ENCODE results near the gene CFAP74. TPM values are rescaled to one million over a fixed set of nuclear protein-coding genes. Genes with fewer than 3 reads are reported as not detected.
A peak's percentile ranks its signal among the peaks of the same experiment; 100 is the strongest.

Gene CFAP74
- total and polyA plus RNA-seq, 2 of the 13 experiments (the other 11 are each of a cell fraction or from before 2014, with no cell fraction given), result 0.27 to 0.62 TPM

DNA sequence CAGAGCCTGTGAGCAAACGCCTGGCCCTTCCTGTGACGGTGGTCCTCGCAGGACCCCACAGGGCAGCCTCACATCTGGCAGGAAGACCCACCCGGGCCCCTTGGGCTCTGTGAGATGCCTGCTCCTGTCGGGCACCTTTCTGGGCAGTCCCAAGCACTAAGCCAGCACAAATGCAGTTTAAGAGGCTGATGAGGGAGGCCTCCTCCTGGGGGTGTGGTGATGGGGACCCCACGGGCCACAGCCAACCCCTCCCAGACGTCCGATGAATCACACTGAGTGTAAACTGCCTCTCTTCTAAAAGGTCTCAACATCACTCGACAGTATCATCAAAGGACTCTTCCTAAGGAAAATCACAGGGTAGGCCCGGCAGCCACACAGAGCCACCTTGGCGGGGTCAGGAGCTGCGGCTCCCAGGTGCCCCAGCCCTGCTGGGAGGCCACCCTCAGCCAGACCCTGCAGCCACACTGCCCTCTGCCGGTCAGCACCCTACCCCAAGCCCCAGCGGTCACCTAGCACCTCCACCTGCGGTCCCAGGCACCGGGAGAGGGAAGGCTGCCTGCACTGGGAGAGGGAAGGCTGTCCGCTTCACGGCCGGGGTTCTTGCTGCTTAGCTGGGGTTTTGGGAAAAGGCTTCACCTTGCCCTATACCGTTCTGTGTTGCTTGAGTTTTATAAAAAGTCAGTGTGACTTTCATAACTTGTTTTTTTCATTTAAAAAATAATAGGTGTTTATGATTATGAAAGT, 42.8 kb upstream of the CFAP74 start (continued):
- no peak for TF ChIP-seq PAF1 (CRISPR knock-in tag; IDR thresholded peaks at IDR 0.05)
- TF ChIP-seq, protein P1, sequence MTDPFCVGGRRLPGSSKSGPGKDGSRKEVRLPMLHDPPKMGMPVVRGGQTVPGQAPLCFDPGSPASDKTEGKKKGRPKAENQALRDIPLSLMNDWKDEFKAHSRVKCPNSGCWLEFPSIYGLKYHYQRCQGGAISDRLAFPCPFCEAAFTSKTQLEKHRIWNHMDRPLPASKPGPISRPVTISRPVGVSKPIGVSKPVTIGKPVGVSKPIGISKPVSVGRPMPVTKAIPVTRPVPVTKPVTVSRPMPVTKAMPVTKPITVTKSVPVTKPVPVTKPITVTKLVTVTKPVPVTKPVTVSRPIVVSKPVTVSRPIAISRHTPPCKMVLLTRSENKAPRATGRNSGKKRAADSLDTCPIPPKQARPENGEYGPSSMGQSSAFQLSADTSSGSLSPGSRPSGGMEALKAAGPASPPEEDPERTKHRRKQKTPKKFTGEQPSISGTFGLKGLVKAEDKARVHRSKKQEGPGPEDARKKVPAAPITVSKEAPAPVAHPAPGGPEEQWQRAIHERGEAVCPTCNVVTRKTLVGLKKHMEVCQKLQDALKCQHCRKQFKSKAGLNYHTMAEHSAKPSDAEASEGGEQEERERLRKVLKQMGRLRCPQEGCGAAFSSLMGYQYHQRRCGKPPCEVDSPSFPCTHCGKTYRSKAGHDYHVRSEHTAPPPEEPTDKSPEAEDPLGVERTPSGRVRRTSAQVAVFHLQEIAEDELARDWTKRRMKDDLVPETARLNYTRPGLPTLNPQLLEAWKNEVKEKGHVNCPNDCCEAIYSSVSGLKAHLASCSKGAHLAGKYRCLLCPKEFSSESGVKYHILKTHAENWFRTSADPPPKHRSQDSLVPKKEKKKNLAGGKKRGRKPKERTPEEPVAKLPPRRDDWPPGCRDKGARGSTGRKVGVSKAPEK (CRISPR knock-in tag; IDR thresholded peaks at IDR 0.05; ENCODE audit: borderline replicate concordance), result no peak; the same call in 1 of the 2 replicates
- TF ChIP-seq PITX1 (CRISPR knock-in tag; IDR thresholded peaks at IDR 0.05), result 0 out of 2 replicates have a peak, but pooled peaks have one; percentile 45
- TF ChIP-seq, protein P2, sequence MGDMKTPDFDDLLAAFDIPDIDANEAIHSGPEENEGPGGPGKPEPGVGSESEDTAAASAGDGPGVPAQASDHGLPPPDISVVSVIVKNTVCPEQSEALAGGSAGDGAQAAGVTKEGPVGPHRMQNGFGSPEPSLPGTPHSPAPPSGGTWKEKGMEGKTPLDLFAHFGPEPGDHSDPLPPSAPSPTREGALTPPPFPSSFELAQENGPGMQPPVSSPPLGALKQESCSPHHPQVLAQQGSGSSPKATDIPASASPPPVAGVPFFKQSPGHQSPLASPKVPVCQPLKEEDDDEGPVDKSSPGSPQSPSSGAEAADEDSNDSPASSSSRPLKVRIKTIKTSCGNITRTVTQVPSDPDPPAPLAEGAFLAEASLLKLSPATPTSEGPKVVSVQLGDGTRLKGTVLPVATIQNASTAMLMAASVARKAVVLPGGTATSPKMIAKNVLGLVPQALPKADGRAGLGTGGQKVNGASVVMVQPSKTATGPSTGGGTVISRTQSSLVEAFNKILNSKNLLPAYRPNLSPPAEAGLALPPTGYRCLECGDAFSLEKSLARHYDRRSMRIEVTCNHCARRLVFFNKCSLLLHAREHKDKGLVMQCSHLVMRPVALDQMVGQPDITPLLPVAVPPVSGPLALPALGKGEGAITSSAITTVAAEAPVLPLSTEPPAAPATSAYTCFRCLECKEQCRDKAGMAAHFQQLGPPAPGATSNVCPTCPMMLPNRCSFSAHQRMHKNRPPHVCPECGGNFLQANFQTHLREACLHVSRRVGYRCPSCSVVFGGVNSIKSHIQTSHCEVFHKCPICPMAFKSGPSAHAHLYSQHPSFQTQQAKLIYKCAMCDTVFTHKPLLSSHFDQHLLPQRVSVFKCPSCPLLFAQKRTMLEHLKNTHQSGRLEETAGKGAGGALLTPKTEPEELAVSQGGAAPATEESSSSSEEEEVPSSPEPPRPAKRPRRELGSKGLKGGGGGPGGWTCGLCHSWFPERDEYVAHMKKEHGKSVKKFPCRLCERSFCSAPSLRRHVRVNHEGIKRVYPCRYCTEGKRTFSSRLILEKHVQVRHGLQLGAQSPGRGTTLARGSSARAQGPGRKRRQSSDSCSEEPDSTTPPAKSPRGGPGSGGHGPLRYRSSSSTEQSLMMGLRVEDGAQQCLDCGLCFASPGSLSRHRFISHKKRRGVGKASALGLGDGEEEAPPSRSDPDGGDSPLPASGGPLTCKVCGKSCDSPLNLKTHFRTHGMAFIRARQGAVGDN (CRISPR knock-in tag; IDR thresholded peaks at IDR 0.05), result no peak; the same call in none of the 2 replicates
- TF ChIP-seq, protein P3, sequence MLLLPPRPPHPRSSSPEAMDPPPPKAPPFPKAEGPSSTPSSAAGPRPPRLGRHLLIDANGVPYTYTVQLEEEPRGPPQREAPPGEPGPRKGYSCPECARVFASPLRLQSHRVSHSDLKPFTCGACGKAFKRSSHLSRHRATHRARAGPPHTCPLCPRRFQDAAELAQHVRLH (CRISPR knock-in tag; IDR thresholded peaks at IDR 0.05; ENCODE audit: borderline replicate concordance, low read depth), result peak; percentile 67; the same call in 1 of the 2 replicates
- TF ChIP-seq, protein P4, sequence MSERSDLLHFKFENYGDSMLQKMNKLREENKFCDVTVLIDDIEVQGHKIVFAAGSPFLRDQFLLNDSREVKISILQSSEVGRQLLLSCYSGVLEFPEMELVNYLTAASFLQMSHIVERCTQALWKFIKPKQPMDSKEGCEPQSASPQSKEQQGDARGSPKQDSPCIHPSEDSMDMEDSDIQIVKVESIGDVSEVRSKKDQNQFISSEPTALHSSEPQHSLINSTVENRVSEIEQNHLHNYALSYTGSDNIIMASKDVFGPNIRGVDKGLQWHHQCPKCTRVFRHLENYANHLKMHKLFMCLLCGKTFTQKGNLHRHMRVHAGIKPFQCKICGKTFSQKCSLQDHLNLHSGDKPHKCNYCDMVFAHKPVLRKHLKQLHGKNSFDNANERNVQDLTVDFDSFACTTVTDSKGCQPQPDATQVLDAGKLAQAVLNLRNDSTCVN (CRISPR knock-in tag; IDR thresholded peaks at IDR 0.05; ENCODE audit: borderline replicate concordance), result no peak
- TF ChIP-seq BHLHE40 (IDR thresholded peaks at IDR 0.05; ENCODE audit: low read length), result no peak
- no peak for TF ChIP-seq ZNF772 (CRISPR knock-in tag; IDR thresholded peaks at IDR 0.05)
- no peak for TF ChIP-seq FIP1L1 (IDR thresholded peaks at IDR 0.05; ENCODE audit: borderline replicate concordance, insufficient read depth, low read depth, low read length)
- TF ChIP-seq ZNF7 (CRISPR knock-in tag; IDR thresholded peaks at IDR 0.05), result no peak
- TF ChIP-seq, protein P5, sequence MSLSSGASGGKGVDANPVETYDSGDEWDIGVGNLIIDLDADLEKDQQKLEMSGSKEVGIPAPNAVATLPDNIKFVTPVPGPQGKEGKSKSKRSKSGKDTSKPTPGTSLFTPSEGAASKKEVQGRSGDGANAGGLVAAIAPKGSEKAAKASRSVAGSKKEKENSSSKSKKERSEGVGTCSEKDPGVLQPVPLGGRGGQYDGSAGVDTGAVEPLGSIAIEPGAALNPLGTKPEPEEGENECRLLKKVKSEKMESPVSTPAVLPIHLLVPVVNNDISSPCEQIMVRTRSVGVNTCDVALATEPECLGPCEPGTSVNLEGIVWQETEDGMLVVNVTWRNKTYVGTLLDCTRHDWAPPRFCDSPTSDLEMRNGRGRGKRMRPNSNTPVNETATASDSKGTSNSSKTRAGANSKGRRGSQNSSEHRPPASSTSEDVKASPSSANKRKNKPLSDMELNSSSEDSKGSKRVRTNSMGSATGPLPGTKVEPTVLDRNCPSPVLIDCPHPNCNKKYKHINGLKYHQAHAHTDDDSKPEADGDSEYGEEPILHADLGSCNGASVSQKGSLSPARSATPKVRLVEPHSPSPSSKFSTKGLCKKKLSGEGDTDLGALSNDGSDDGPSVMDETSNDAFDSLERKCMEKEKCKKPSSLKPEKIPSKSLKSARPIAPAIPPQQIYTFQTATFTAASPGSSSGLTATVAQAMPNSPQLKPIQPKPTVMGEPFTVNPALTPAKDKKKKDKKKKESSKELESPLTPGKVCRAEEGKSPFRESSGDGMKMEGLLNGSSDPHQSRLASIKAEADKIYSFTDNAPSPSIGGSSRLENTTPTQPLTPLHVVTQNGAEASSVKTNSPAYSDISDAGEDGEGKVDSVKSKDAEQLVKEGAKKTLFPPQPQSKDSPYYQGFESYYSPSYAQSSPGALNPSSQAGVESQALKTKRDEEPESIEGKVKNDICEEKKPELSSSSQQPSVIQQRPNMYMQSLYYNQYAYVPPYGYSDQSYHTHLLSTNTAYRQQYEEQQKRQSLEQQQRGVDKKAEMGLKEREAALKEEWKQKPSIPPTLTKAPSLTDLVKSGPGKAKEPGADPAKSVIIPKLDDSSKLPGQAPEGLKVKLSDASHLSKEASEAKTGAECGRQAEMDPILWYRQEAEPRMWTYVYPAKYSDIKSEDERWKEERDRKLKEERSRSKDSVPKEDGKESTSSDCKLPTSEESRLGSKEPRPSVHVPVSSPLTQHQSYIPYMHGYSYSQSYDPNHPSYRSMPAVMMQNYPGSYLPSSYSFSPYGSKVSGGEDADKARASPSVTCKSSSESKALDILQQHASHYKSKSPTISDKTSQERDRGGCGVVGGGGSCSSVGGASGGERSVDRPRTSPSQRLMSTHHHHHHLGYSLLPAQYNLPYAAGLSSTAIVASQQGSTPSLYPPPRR (CRISPR knock-in tag; IDR thresholded peaks at IDR 0.05; ENCODE audit: borderline replicate concordance), result no peak
- TF ChIP-seq, protein P6, sequence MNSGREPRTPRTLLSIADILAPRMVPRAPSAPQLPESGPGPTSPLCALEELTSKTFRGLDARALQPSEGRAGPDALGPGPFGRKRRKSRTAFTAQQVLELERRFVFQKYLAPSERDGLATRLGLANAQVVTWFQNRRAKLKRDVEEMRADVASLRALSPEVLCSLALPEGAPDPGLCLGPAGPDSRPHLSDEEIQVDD (CRISPR knock-in tag; IDR thresholded peaks at IDR 0.05; ENCODE audit: borderline replicate concordance), result no peak
- peak; percentile 45; the same call in 1 of the 2 replicates for TF ChIP-seq GATAD2A (CRISPR knock-in tag; IDR thresholded peaks at IDR 0.05)
- TF ChIP-seq FOXP1 (IDR thresholded peaks at IDR 0.05), result no peak
- TF ChIP-seq FOXP1 (CRISPR knock-in tag; IDR thresholded peaks at IDR 0.05), result no peak

Data from HepG2 (cell line).